Activated CD8-positive, alpha-beta memory T cell treated with anti-CD3 and anti-CD28 coated beads for 36 hours (primary cell): Measurements from ENCODE around the gene NIPAL1. TPM values are rescaled to one million over a fixed set of nuclear protein-coding genes. Genes with fewer than 3 reads are reported as not detected.

Experiments
- CTCF ChIA-PET: fragments of 350-600 bp; sonication (Branson Sonifier 250); formaldehyde crosslinking; loops from one replicate; lab custom pipeline; 2021; ENCODE audit warnings: antibody characterized with exemption; lab: Charles Lee
- POLR2A ChIA-PET: fragments of 350-600 bp; sonication (Branson Sonifier 250); formaldehyde crosslinking; loops from one replicate; lab custom pipeline; 2021; ENCODE audit warnings: antibody characterized with exemption; lab: Charles Lee
- total RNA-seq, 2 experiments: library from RNA; stranded (reverse); gene quantifications; one replicate each; pipeline ENCODE4 v1.2.3, GENCODE V29; 2021

NIPAL1 gene
- total RNA-seq, 2 experiments from 2014 or later: 0.82 to 1.2 TPM

DNA sequence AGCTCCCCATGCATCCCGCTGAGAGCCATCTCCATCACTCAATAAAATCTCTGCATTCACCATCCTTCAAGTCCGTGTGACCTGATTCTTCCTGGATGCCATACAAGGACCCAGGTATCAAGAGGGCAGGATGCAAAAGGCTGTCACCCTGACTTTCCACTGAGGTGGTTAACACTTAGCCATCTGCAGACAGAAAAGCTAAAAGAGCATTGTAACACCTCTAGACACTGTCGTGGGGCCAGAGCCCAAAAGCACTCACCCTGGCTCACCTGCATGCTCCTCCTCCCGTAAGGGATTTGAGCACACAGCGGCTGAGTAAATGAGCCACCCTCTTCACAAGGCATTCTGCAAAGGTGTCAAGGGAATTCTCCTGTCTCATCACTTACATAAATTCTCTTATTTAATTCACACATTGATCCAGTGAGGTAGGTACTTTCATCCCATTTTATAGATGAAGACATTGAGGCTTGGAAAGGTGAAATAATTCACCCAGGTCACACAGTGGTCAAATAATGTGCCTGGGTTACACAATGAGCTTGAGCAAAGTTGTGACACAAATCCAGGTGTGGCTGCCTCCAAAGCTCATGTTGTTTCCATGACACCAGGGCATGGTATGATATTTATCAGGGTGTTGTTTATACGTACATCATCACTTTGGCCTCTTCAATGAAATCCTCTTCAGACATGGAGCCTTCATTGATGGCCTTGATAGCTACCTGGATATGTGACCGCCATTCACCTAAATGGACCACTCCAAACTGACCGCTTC lies 69.4 kb downstream of the NIPAL1 start:
- POLR2A ChIA-PET: no interaction called here

More for the DNA sequence above, 69.4 kb downstream of the NIPAL1 start:
- CTCF ChIA-PET: interaction anchor here (1.1 to 1.2 kb wide), 3 partner anchors 51 to 147 kb away, joined by 3 to 5 read pairs (median 3); no protein-coding TSS in a partner anchor

Other genes with a start within 250 kb of the NIPAL1 start
- gene CORIN, start 178.7 kb upstream of the NIPAL1 start, total RNA-seq: under 1 TPM in 1 of 2 experiments, not detected in 1; 0.10 TPM
- 10 to 100 TPM; 11.1 to 12.5 TPM for gene NFXL1, start 102.2 kb upstream of the NIPAL1 start, total RNA-seq
- gene CNGA1, start 91 bp upstream of the NIPAL1 start, total RNA-seq: under 1 TPM in 1 of 2 experiments, not detected in 1; 0.38 TPM
- gene TXK, start 117.5 kb downstream of the NIPAL1 start, total RNA-seq: 1 to 10 TPM; 6.4 to 7.3 TPM